HCT116 (cell line): Measurements from ENCODE around the gene EXOC6B. TPM values are rescaled to one million over a fixed set of nuclear protein-coding genes. Genes with fewer than 3 reads are reported as not detected.

ENCODE experiments used
- ATAC-seq: fragments of 200-7000 bp; cut with Tn5 transposase; 2 replicates; pipeline ENCODE4 v1.9.1; 2020; ENCODE audit warnings: mild to moderate bottlenecking, moderate library complexity
- BruUV-seq: library from RNA; stranded (reverse); fragments of 400-500 nt; replicated peaks from 2 replicates; lab custom pipeline; 2021; lab: Mats Ljungman, UMichigan
- CTCF ChIA-PET: fragments of 300-600 bp; sonication (Branson Sonifier 250); formaldehyde crosslinking; loops from one replicate; lab custom pipeline; 2021; ENCODE audit warnings: antibody characterized with exemption; lab: Charles Lee
- POLR2A ChIA-PET: fragments of 300-600, 350-600 bp; sonication (Branson Sonifier 250); formaldehyde crosslinking; loops from one replicate; lab custom pipeline; 2021; ENCODE audit warnings: antibody characterized with exemption; lab: Charles Lee
- RAD21 ChIA-PET, 2 experiments: fragments of 300-600 bp; sonication (Branson Sonifier 250); formaldehyde crosslinking; loops; one replicate each; lab custom pipeline; 2023; ENCODE audit warnings: low total read pairs in 2 of 2; ENCODE audit not compliant: uncharacterized antibody in 2 of 2, unreplicated experiment in 2 of 2, low non-redundant PET in 1 of 2; lab: Charles Lee
- DNase-seq: peaks from one replicate; pipeline ENCODE4 v3.0.0-alpha.2; 2010; ENCODE audit warnings: low read depth, low spot score
- H2AFZ ChIP-seq: fragments of 200-600 bp; shearing (Covaris generic), sonication (generic); 2 replicates; pipeline ENCODE4 v1.6.1; 2017; ENCODE audit warnings: low read depth, mixed run types, mixed read lengths, antibody characterized with exemption, low read length; ENCODE audit not compliant: poor library complexity, severe bottlenecking
- H3K27ac ChIP-seq: 2 replicates; pipeline ENCODE4 v1.5.1; 2012; ENCODE audit warnings: low read depth, low read length
- H3K27me3 ChIP-seq: fragments of 200-600 bp; sonication (generic); 2 replicates; pipeline ENCODE4 v1.6.1; 2016; ENCODE audit warnings: mixed run types, low read length, mixed read lengths; ENCODE audit not compliant: insufficient read depth
- H3K36me3 ChIP-seq, 2 experiments: fragments of 200-500 bp in 1 of 2; fragments of 200-600 bp in 1 of 2; sonication (Bioruptor generic) in 1 of 2; sonication (generic) in 1 of 2; 2 replicates each; pipeline versions ENCODE4 v1.5.1 to v1.6.1; 2014 to 2016; ENCODE audit warnings: low read length in 2 of 2, inconsistent platforms in 1 of 2, mixed read lengths in 1 of 2, mixed run types in 1 of 2; ENCODE audit not compliant: insufficient read depth in 2 of 2, control insufficient read depth in 1 of 2
- H3K4me1 ChIP-seq, 2 experiments: fragments of 200-600 bp in 1 of 2; sonication (generic) in 1 of 2; 2 replicates each; pipeline versions ENCODE4 v1.5.1 to v1.6.1; 2012 to 2017; ENCODE audit warnings: low read length in 2 of 2, inconsistent platforms in 1 of 2, mild to moderate bottlenecking in 1 of 2, mixed read lengths in 1 of 2, mixed run types in 1 of 2, moderate library complexity in 1 of 2; ENCODE audit not compliant: insufficient read depth in 2 of 2, control insufficient read depth in 1 of 2
- H3K4me2 ChIP-seq: fragments of 200-600 bp; sonication (generic); 2 replicates; pipeline ENCODE4 v1.6.1; 2017; ENCODE audit warnings: mixed run types, low read length, mixed read lengths
- H3K4me3 ChIP-seq, 2 experiments: fragments of 200-600 bp in 1 of 2; sonication (generic) in 1 of 2; replicated peaks in 1 of 2; 2 replicates each; pipeline ENCODE4 v1.5.1; 2011 to 2016; ENCODE audit warnings: low read length in 2 of 2, control low read depth in 1 of 2, low read depth in 1 of 2, mild to moderate bottlenecking in 1 of 2, mixed read lengths in 1 of 2, mixed run types in 1 of 2
- H3K79me2 ChIP-seq: fragments of 200-600 bp; sonication (generic); 2 replicates; pipeline ENCODE4 v1.6.1; 2017; ENCODE audit warnings: mild to moderate bottlenecking, mixed run types, low read length, moderate library complexity, mixed read lengths; ENCODE audit not compliant: insufficient read depth
- H3K9ac ChIP-seq: fragments of 200-600 bp; sonication (generic); 2 replicates; pipeline ENCODE4 v1.6.1; 2016; ENCODE audit warnings: low read length, mixed read lengths
- H3K9me2 ChIP-seq: fragments of 200-600 bp; sonication (generic), shearing (Covaris generic); 2 replicates; pipeline ENCODE4 v1.6.1; 2017; ENCODE audit warnings: mixed run types, mild to moderate bottlenecking, moderate library complexity; ENCODE audit not compliant: insufficient read depth
- H3K9me3 ChIP-seq, 2 experiments: fragments of 200-500 bp in 1 of 2; fragments of 200-600 bp in 1 of 2; sonication (Bioruptor generic) in 1 of 2; sonication (generic) in 1 of 2; 2 replicates each; pipeline ENCODE4 v1.6.1; 2014 to 2017; ENCODE audit warnings: low read length in 2 of 2, mixed read lengths in 2 of 2, inconsistent platforms in 1 of 2, low read depth in 1 of 2, mild to moderate bottlenecking in 1 of 2, mixed run types in 1 of 2, moderate library complexity in 1 of 2; ENCODE audit not compliant: control insufficient read depth in 1 of 2, insufficient read depth in 1 of 2
- H4K20me1 ChIP-seq: fragments of 200-600 bp; sonication (generic), shearing (Covaris generic); 2 replicates; pipeline ENCODE4 v1.6.1; 2017; ENCODE audit warnings: mixed run types, mild to moderate bottlenecking, moderate library complexity; ENCODE audit not compliant: insufficient read depth
- CBX3 ChIP-seq: IDR thresholded peaks from 2 replicates; pipeline ENCODE4 v1.6.1; 2012; ENCODE audit warnings: low read depth
- CEBPB ChIP-seq: IDR thresholded peaks from 2 replicates; pipeline ENCODE4 v1.6.1; 2012; ENCODE audit warnings: low read depth
- EGR1 ChIP-seq: IDR thresholded peaks from 2 replicates; pipeline ENCODE4 v1.6.1; 2012; ENCODE audit warnings: low read depth
- EZH2 ChIP-seq: fragments of 200-600 bp; sonication (generic); IDR thresholded peaks from 2 replicates; pipeline ENCODE4 v1.6.1; 2017; ENCODE audit warnings: antibody characterized with exemption, mixed run types
- FOSL1 ChIP-seq: IDR thresholded peaks from 2 replicates; pipeline ENCODE4 v1.6.1; 2012; ENCODE audit warnings: low read depth
- POLR2A ChIP-seq: IDR thresholded peaks from 2 replicates; pipeline ENCODE4 v1.7.0; 2011; ENCODE audit warnings: borderline replicate concordance; ENCODE audit not compliant: insufficient read depth, insufficient read length; ENCODE audit errors: extremely low read depth
- RAD21 ChIP-seq: IDR thresholded peaks from 2 replicates; pipeline ENCODE4 v1.6.1; 2012; ENCODE audit warnings: low read depth, mild to moderate bottlenecking
- SRF ChIP-seq: IDR thresholded peaks from 2 replicates; pipeline ENCODE4 v1.6.1; 2012; ENCODE audit warnings: low read depth
- YY1 ChIP-seq: IDR thresholded peaks from 2 replicates; pipeline ENCODE4 v1.6.1; 2011; ENCODE audit warnings: low read length, low read depth, moderate library complexity, mild to moderate bottlenecking; ENCODE audit not compliant: insufficient replicate concordance; ENCODE audit errors: extremely low read depth
- intact Hi-C: fragments of 100-400 bp; cut with micrococcal nuclease; formaldehyde crosslinking; loops from 2 replicates; pipeline ENCODE4 v1.10.0; 2022
- total RNA-seq: library from RNA; stranded (reverse); gene quantifications from one replicate; pipeline ENCODE4 v1.2.1, GENCODE V29; 2021; ENCODE audit not compliant: unreplicated experiment
- TF ChIP-seq, protein P1 (sequence below): IDR thresholded peaks from 2 replicates; pipeline ENCODE4 v1.6.1; 2012
- TF ChIP-seq, protein P2 (sequence below): IDR thresholded peaks from 2 replicates; pipeline ENCODE4 v1.6.1; 2011; ENCODE audit warnings: mild to moderate bottlenecking, low read length, moderate library complexity; ENCODE audit not compliant: insufficient replicate concordance; ENCODE audit errors: extremely low read depth

Gene EXOC6B
- total RNA-seq, 1 experiment from 2014 or later, result 25.4 TPM

DNA sequence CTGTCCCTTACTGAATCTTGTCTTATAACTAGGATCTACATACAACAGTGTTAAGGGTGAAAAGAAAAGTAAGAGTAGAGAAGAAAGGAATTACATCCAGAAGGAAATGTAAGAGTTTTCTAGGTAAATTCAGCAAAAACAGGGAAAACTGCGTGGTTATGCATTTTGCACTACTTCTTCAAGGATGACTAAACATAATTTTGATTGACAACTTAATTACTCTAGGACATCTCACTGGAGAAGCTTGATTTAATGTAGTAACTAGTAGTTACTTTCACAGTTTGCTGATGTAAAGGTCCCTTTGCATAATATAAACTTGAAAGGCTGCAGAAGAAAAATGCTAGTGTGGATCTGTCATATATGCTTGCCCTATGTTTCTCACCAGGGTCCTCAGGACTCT lies 464.8 kb downstream of the EXOC6B start (continued):
- TF ChIP-seq, protein P1, sequence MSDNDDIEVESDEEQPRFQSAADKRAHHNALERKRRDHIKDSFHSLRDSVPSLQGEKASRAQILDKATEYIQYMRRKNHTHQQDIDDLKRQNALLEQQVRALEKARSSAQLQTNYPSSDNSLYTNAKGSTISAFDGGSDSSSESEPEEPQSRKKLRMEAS, result no peak
- TF ChIP-seq CEBPB (no peak), CBX3 (no peak), POLR2A (no peak)

DNA sequence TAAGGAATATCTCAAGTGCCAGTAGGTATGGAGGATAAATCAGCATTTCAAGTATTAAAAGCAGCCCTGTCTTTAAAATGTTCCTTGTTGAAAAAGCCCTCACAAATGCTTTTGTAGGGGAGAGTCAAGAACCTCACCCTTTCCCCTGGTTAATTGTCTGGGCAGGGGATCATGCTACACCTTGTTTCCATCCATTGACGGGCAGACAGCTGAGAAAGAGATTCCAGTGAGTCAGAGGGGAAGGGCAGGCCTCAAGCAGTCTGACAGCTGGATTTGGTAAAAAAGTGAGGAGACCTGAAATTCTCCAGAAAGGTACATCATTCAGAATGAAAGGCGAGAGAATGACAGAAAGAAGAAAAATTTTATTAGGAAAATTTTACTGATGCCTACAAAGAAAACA lies 475.0 kb downstream of the EXOC6B start:
- intact Hi-C loops, result no loop called here

DNA sequence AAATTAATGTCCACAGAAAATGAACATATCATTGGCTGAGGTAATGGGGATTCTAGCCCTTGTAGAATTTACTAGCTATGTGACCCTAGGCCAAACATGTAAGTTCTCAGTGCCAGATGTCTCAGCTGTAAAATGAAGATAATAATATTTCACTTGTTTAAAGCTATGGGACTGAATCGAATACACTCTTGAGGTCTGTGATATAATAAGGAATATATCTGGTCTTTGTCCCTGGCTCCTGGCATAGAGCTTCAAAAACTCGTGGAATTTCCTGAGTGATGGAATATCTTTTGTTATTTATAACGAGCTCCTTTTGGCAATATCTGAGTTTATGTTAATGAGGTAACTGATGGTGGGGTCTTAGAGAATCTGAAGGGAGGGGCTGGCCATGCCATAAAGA lies 476.8 kb downstream of the EXOC6B start:
- no peaks in the 10 kb centered on the region; the same call in 1 of the 2 replicates for H3K9me2 ChIP-seq
- no peaks in the 10 kb centered on the region for H3K79me2 ChIP-seq
- no peak overlapping the region for H3K4me3 ChIP-seq
- ChIA-PET POLR2A (interaction anchor here (0.7 kb wide), 1 partner anchor 38 kb away, joined by 4 read pairs; no protein-coding TSS in a partner anchor), RAD21 (no interaction called here), CTCF (no interaction called here)
- no peaks in the 10 kb centered on the region for H3K27me3 ChIP-seq
- intact Hi-C loops, result no loop called here
- H3K9me3 ChIP-seq, result no peaks in the 10 kb centered on the region
- DNase-seq (no peak), ATAC-seq (no peak)
- H3K27ac ChIP-seq, result no peak overlapping the region
- TF ChIP-seq, protein P2, sequence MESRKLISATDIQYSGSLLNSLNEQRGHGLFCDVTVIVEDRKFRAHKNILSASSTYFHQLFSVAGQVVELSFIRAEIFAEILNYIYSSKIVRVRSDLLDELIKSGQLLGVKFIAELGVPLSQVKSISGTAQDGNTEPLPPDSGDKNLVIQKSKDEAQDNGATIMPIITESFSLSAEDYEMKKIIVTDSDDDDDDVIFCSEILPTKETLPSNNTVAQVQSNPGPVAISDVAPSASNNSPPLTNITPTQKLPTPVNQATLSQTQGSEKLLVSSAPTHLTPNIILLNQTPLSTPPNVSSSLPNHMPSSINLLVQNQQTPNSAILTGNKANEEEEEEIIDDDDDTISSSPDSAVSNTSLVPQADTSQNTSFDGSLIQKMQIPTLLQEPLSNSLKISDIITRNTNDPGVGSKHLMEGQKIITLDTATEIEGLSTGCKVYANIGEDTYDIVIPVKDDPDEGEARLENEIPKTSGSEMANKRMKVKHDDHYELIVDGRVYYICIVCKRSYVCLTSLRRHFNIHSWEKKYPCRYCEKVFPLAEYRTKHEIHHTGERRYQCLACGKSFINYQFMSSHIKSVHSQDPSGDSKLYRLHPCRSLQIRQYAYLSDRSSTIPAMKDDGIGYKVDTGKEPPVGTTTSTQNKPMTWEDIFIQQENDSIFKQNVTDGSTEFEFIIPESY, result no peak
- no peak for TF ChIP-seq YY1
- no peak overlapping the region for H3K4me2 ChIP-seq
- H3K36me3 ChIP-seq, result no peaks in the 10 kb centered on the region
- no peak overlapping the region for H2AFZ ChIP-seq
- no peak overlapping the region for H3K9ac ChIP-seq
- H4K20me1 ChIP-seq, result no peaks in the 10 kb centered on the region
- no TSS peak for BruUV-seq
- no peaks in the 10 kb centered on the region for H3K4me1 ChIP-seq

More for the DNA sequence above, 475.0 kb downstream of the EXOC6B start:
- ATAC-seq, result no peak
- Histone ChIP-seq H3K4me1 (no peaks in the 10 kb centered on the region), H3K9ac (no peak overlapping the region), H3K9me2 (no peaks in the 10 kb centered on the region; the same call in 1 of the 2 replicates), H3K79me2 (no peaks in the 10 kb centered on the region), H3K36me3 (no peaks in the 10 kb centered on the region)
- RAD21 ChIA-PET, result no interaction called here
- TF ChIP-seq RAD21 (no peak), FOSL1 (peak; percentile 21; the same call in 1 of the 2 replicates), EGR1 (no peak), EZH2 (no peak), SRF (no peak), POLR2A (no peak)
- TF ChIP-seq, protein P1, result no peak
- TF ChIP-seq, all 23 proteins: peak for 1
- Histone ChIP-seq H3K4me2 (no peak overlapping the region), H3K4me3 (no peak overlapping the region), H2AFZ (no peak overlapping the region), H3K27ac (no peak overlapping the region), H3K9me3 (no peaks in the 10 kb centered on the region), H4K20me1 (no peaks in the 10 kb centered on the region), H3K27me3 (no peaks in the 10 kb centered on the region)
- no peak for DNase-seq
- ChIA-PET CTCF (no interaction called here), POLR2A (no interaction called here)
- no TSS peak for BruUV-seq
